ENCODE measurements around the gene RBM17. TPM values are rescaled to one million over a fixed set of nuclear protein-coding genes. Genes with fewer than 3 reads are reported as not detected.

Gene RBM17
- total and polyA plus RNA-seq, 4 donors, result 65.5 to 103 (median 80.6) TPM

GRCh38 chr10:6135039-6135438 lies 46.2 kb downstream of the RBM17 start:
- H3K27ac ChIP-seq (ENCODE audit: low read depth in 1 of 2, low read length in 1 of 2), result no peak overlapping the region
- no peaks in the 10 kb centered on the region for H3K36me3 ChIP-seq (ENCODE audit: control insufficient read depth in 4 of 4, insufficient read depth in 4 of 4, low read length in 4 of 4)
- peaks cover 0 to 2% (median 1%) of the 10 kb centered on the region in 5 donors for H3K4me1 ChIP-seq (ENCODE audit: control insufficient read depth in 5 of 5, insufficient read depth in 5 of 5, low read length in 5 of 5)
- no peak overlapping the region for H3K4me3 ChIP-seq
- DNase-seq (no peak), ATAC-seq (ENCODE audit: insufficient read depth, low FRiP score) (no peak)
- peaks cover 0 to 3% (median 2%) of the 10 kb centered on the region in 3 donors for H3K27me3 ChIP-seq (ENCODE audit: control insufficient read depth in 3 of 3, insufficient read depth in 3 of 3, low read length in 2 of 3)
- peaks cover 0 to 2% (median 0%) of the 10 kb centered on the region in 4 donors for H3K9me3 ChIP-seq (ENCODE audit: control insufficient read depth in 4 of 4, insufficient read depth in 3 of 4, low read length in 3 of 4)
- no peak for TF ChIP-seq CTCF (IDR thresholded peaks at IDR 0.05; ENCODE audit: control extremely low read depth, extremely low read depth)
- WGBS, 2 donors, result 64 to 73% methylated on average over 6 of the region's 6 CpGs
- H3K9ac ChIP-seq (ENCODE audit: insufficient read depth in 1 of 2, low read length in 2 of 2), result no peak overlapping the region

- H3K36me3 ChIP-seq (ENCODE audit: control insufficient read depth in 4 of 4, insufficient read depth in 4 of 4, low read length in 4 of 4), result no peaks in the 10 kb centered on the region
- H3K4me3 ChIP-seq, result no peak overlapping the region
- peaks cover 0 to 4% (median 2%) of the 10 kb centered on the region in 3 donors for H3K27me3 ChIP-seq (ENCODE audit: control insufficient read depth in 3 of 3, insufficient read depth in 3 of 3, low read length in 2 of 3)
- no peak for TF ChIP-seq CTCF (IDR thresholded peaks at IDR 0.05; ENCODE audit: control extremely low read depth, extremely low read depth)
- peaks cover 0 to 2% (median 0%) of the 10 kb centered on the region in 4 donors for H3K9me3 ChIP-seq (ENCODE audit: control insufficient read depth in 4 of 4, insufficient read depth in 3 of 4, low read length in 3 of 4)
- H3K4me1 ChIP-seq (ENCODE audit: control insufficient read depth in 5 of 5, insufficient read depth in 5 of 5, low read length in 5 of 5), result no peaks in the 10 kb centered on the region
- no peak overlapping the region for H3K27ac ChIP-seq (ENCODE audit: low read depth in 1 of 2, low read length in 1 of 2)
- no peak overlapping the region for H3K9ac ChIP-seq (ENCODE audit: insufficient read depth in 1 of 2, low read length in 2 of 2)
- WGBS, 2 donors, result 90 to 94% methylated on average over 8 of the region's 8 CpGs
- ATAC-seq (ENCODE audit: insufficient read depth, low FRiP score), result no peak
- DNase-seq, result no peak
Measured at GRCh38 chr10:6135589-6136168, 46.8 kb downstream of the RBM17 start.

GRCh38 chr10:6136215-6137201 lies 47.7 kb downstream of the RBM17 start:
- DNase-seq (no peak), ATAC-seq (ENCODE audit: insufficient read depth, low FRiP score) (no peak)
- Histone ChIP-seq H3K27ac (ENCODE audit: low read depth in 1 of 2, low read length in 1 of 2) (no peak overlapping the region), H3K9me3 (ENCODE audit: control insufficient read depth in 4 of 4, insufficient read depth in 3 of 4, low read length in 3 of 4) (peaks cover 0 to 2% (median 0%) of the 10 kb centered on the region in 4 donors), H3K36me3 (ENCODE audit: control insufficient read depth in 4 of 4, insufficient read depth in 4 of 4, low read length in 4 of 4) (no peaks in the 10 kb centered on the region), H3K27me3 (ENCODE audit: control insufficient read depth in 3 of 3, insufficient read depth in 3 of 3, low read length in 2 of 3) (peaks cover 0 to 12% (median 2%) of the 10 kb centered on the region in 3 donors), H3K4me1 (ENCODE audit: control insufficient read depth in 5 of 5, insufficient read depth in 5 of 5, low read length in 5 of 5) (no peaks in the 10 kb centered on the region), H3K9ac (ENCODE audit: insufficient read depth in 1 of 2, low read length in 2 of 2) (no peak overlapping the region), H3K4me3 (no peak overlapping the region)
- WGBS, 2 donors, result 69 to 79% methylated on average over 20 of the region's 20 CpGs
- TF ChIP-seq CTCF (IDR thresholded peaks at IDR 0.05; ENCODE audit: control extremely low read depth, extremely low read depth), result no peak
